Activated CD4-positive, alpha-beta T cell treated with anti-CD3 and anti-CD28 coated beads, Interleukin-10, Interleukin-2, amounts not matched to agents 100 ng/mL and 50 ng/mL, durations not matched to agents 16 hours and 8 hours (primary cell): ENCODE results near the gene GRIK4.

ENCODE experiments used
- DNase-seq: peaks from one replicate; pipeline ENCODE4 v3.0.0-alpha.2; 2020

Gene GRIK4

DNA sequence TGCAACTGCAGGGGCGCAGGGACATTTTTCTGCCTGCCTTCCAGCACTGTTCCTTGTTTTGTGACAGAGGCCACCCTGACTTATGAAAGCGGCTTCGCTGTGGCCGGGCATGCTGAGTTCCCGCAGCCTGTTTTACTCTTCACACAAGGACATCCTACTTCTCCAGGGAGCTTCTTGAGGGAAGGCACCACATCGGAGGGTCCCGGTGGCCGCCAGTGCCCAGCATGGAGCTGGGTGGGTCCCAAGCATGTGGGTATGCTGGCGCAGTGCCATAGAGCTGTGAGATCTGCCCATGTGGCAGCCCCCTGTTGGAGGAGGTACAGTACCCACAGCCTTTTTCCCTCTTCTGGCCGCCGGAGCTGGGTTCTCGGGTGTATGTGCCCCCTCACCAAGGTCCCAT lies 136.1 kb downstream of the GRIK4 start:
- no peak for DNase-seq

DNA sequence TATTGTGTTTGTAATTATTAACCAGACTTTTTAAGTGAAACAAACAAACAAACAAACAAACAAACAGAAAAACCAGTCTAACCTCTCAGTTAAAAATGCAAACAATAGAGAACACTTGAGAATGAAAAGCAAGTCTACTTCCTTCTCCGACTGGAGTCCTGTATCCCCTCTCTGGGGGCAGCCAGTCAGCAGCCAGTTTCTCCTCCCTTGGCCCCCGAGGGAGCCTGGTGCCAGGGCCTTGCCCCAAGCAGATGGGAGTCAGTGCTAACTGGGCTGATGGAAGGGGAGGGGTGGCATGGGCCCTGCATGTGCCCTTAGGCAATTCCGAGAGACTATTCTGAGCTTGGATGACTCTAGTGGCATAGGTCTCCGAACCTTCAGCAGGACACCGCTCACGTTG lies 137.2 kb downstream of the GRIK4 start:
- DNase-seq: no peak

DNA sequence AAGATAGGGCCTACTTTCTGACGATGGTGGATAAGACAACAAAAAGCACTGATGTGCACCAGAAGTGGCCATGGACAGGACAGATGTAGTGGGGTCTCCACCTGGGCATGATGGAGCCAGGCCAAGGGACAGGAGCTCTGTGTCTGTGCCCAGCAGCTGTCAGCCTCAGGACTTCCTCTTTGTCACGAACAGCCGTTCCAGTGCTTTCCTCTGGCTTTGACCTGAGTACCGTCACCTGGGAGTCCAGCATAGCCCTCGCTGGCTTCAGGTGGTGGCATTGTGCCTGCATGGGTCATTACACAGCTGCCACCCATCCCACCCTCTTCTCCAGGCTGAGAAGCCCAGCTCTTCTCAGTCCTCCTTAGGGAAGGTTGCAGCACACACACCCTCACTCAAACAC lies 137.8 kb downstream of the GRIK4 start:
- no peak for DNase-seq

DNA sequence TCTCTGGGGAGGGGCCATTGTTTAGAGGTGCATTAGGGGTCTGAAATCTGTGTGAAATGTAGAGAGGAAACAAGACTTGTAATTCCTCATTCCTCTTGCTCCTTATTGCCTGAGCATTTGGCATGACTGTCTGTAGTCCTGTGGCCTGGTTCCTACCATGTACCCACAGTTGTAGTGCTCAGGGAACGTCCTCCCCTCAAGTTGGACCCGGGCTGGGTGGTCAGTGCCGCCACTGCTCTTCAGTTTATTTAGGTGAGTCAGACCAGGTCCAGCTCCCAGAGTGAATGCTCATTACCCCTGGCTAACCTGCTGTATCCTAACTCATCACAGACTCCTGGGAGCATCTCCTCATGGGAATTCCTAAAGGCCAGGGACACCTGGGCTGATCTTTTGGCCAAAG lies 139.8 kb downstream of the GRIK4 start:
- DNase-seq: no peak

DNA sequence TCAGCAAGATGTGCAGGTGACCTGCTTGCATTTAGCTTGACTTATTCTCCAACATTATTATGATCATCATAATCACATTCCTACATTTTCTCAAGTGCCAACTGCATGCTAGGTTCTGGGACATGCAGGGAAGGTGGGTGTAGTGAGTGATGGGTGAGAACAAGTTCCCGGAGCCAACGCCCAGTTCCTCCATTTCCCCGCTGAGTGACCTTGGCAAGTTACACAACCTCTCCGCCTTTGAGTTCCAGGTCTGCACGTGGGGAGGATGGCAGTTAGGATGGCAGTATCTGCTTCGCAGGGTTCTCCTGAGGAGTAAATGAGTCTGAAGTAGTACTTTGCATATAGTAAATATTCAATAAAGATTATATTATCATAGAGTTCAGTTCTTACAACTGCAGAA lies 140.3 kb downstream of the GRIK4 start:
- no peak for DNase-seq

DNA sequence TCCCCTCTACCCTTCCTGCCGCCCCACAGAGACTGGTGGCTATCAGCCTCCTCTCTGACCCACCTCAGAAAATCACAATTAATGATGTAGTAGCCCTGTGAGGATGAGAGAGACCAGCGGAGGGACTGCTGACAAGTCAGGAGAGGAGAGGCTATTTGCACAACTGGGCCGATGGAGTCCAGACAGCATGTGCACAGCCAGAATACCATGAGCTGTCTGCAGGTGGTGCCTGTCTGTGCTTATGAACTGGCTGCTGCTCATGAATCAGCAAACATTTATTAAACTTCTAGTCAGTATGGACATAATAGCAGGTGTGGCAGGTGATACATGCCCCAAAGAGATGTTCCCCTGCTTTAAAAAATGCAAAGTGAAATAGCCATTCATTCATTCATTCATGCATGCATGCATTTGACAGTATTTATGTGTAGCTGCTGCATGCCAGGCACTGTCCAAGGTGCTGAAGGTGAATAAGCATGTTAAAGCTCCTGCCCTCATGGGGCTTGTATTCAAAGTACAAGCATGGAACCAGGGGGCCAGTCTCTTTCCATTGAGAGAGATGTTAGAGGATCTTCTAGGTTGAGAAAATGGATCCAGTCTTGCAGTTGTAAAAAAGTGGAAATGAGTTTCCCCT lies 141.3 kb downstream of the GRIK4 start:
- DNase-seq: peak; percentile 13

DNA sequence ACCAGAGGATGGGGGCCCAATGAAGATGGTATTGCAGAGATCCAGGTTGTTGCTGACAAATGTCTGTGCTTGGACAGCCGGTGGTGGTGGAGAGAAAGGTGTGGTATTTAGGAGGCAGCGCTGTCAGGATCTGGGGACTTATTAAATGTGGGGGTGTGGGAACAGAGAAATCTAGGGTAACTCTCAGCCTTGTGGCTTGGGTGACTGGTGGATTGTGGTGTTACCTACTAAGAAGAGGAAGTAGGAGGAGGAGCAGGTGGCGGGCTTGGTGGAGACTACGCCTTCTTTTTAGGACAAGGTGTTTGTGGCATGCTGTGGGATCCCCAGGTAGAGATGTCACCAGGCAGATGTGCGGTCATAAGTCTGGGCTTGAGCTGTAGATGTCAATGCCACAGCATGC lies 144.0 kb downstream of the GRIK4 start:
- DNase-seq: no peak

DNA sequence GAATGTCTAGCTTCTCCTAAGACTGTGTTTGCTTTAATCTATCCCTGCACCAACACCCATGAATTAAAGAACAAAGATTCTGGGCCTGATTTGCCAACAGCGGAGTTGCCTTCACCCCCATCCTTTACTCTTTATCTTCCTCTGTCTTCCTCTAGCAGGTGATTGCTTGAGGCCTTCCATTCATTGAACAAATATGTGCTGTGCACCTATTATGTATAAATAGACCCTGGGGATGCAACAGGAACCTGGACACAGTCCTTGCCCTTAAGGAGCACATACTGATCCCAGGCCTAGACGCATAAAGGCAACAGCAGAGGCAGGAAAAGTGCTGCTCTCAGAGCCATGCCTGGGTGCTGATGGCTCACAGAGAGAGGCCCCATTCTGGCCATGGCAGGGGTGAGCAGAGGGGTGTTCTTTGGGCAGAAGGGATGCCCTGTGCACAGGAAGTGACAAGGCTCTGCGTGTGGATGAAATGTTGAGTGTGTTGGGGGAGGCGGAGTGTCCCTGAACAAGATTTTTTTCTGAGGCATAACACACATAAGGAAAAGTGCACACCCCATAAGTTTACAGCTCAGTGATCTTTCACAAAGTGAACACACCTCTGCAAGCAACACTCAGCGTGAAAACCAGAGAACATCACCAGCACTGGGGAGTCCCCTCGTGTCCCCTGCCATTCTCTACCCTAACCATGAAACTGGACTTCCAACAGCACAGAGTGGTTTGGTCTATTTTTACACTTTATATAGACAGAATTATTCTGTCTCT lies 145.9 kb downstream of the GRIK4 start:
- no peak for DNase-seq

DNA sequence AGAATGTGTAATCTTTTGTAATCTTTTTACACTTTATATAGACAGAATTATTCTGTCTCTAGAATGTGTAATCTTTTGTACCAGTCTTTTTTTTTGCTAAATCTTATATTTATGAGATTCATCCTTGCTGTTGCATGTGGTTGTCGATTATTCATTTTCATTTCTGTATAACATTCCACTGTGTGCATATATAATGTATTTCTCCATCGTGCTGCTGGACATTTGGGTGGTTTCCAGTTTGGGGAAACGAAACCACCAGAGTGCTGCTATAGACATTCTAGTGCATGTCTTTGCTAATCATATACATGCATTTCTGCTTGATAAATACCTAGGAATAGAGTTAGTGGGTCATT lies 146.5 kb downstream of the GRIK4 start:
- DNase-seq: no peak

DNA sequence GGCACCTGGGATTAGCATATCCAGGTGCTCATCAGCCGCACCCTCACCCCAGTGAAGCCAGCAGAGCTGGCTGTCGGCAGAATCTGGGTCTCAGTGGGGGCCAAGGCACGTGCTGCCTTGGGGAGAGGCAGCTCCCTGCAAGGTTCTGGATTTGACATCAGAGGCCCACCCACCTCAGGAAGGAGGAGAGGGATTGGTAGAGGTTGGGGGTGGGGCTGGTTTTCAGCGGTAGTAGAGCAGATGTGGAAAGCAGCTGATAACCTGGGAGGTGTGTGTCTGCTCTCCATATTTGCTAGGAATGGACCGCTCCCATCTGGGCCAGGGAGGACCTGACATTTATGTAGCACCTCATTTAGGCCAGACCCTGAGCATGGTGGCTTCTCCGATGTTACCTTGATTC lies 147.5 kb downstream of the GRIK4 start:
- no peak for DNase-seq

DNA sequence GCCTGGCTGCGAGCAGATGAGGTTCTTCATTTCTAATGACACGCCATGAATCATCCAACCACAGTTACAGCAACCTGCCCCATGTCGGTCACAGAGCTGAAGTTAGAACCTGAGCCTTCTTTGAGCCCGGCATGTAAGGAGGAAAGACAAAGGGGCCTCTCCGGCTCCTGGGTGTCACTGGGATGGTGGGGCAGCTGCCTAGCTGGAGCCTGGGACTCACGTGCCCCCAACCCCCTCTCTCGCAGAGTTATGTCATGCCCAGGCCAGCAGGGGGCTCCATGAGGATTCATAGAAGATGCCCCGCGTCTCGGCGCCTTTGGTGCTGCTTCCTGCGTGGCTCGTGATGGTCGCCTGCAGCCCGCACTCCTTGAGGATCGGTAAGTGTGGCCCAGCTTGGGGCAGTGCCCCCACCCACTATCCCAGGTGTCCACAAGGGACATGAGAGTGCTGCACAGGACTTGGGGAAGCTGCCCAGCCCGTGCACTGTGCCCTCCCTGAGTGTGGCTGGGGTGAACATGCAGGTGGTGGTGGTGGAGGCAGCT lies 148.5 kb downstream of the GRIK4 start:
- peak; percentile 25 for DNase-seq

DNA sequence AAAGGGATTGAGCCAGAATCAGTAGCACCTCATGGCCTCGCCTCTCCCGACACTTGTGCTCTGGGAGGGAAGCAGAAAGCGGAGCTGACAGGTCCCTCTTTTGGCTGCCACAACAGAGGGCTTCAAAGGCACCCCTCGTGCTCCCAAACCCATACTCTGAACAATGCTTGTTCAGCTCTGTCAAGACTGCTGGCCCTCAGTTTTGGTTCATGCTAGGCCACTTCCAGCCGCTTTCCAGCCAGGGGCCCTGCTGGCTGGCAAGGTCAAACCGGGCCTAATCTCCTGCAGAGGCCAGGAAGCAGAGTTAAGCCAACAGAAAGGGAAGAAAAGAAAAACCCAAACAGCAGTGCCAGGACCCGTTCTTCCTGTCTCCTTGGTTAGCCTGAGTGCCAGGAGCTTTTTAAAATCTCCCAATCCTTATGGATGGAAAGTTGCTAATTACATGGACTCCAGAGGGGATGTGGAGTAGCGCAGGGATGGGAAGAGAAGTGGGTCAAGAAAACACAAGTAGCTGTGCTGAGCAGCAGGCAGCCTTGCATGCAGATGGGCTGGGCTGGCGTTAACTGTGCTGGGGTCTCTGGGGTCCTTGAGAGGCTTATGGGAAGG lies 150.6 kb downstream of the GRIK4 start:
- DNase-seq: no peak

DNA sequence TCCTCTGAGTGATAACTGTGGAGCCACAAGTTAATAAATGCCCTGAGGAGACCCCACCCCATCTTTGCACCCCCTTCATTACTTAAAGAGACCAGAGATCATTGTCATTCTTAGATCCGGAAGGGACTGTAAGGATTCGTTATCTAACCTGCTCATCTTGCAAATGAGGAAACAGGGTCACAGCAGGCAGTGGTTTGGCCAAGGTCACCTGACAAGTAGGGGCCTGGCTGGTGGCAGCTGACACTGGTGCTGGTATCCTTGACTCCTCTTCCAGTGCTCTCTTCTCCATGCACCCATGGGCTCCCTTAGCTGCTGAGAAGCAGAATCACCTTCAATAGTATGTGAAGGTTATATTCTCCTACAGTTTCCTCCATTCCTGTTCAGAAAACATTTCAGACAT lies 151.6 kb downstream of the GRIK4 start:
- no peak for DNase-seq

DNA sequence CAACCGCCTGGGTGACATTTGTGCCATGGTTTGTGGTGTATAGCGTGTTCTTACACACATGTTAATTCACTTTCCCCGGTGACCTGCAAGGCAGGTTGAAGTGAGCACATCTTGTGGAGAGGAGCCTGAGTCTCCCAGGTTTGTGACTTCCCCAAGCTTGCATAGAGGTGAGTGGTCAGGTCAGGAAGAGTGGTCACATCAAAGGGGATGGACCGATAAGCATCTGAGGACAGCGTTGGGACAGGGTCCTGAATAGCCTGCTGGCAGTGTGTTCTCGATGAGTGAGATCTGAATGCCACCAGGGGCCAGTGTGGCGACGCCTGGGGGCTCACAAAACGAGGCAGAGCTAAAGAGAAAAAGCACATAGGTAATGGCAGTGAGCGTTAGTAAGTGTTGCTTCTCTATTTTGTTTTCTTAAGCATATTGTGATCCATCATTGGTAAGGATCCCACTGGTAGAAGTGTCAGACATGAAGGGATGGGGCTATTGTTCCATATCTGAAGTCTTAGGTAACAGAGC lies 154.6 kb downstream of the GRIK4 start:
- no peak for DNase-seq

DNA sequence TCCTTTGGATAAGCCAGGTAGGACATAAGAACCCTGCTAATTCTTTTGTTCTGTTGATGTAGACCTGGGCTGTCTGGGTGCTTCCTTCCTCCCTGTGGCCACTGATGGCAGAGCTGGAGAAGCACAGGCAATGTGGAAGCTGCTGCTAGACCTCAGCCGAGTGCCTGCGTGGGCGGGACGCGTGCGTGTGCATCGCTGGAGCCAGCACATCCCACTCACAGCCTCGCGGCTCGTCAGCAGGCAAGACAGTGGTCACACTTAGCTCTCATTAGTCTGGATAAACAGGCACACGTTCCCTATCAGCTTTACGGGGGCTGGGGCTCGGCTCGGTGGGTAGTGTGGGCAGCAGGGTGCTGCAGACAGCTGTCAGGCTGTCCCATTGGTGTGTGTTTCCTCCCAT lies 155.7 kb downstream of the GRIK4 start:
- DNase-seq: no peak

DNA sequence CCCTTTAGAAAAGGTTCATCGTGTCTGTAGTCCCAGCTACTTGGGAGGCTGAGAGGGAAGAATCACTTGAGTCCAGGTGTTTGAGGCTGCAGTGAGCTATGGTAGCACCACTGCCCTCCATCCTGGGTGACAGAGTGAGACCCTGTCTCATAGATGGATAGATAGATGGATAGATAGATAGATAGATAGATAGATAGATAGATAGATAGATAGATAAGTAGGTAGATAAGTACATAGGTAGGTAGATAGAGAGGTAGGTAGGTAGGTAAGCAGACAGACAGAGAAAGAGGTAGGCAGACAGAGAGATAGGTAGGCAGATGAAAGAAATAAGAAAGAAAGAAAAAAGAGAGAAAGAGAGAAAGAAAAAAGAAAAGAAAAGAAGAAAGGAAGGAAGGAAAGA lies 156.4 kb downstream of the GRIK4 start:
- no peak for DNase-seq

DNA sequence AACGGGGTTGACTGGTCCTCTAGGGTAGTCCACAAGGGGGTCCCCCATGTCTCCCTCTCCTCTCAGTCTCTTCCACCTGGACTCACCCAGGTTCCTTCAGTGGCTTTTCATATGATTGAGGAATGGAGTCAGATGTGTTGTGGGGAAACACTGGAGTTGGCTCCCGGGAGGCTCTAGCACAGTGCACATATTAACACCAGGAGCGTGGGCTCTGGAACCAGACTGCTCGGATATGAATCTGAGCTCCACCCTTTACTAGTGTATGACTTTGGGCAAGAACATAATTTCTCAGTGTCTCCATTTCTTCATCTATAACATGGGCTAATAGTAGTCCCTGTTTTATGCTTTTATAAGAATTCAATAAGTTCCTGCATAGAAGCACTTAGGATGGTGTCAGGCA lies 157.0 kb downstream of the GRIK4 start:
- no peak for DNase-seq

DNA sequence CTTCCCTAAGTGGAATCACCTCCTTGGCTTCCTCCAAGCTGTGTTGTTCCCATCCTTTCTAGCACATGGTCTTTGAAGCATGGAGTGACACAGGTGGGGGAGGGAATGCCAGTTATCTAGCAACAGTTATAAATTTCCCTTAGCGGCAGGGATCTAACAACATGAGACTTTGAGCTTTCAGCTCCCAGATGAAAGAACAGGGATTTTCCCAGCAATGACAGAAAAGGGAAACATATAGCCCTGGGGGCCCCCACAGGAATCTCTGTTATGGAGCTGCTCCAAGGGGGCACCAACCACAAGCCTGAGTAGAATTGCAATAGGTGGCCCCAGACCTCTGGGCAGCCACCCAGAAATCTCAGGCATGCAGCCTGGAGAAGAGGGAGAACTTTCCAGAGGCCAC lies 163.0 kb downstream of the GRIK4 start:
- no peak for DNase-seq

DNA sequence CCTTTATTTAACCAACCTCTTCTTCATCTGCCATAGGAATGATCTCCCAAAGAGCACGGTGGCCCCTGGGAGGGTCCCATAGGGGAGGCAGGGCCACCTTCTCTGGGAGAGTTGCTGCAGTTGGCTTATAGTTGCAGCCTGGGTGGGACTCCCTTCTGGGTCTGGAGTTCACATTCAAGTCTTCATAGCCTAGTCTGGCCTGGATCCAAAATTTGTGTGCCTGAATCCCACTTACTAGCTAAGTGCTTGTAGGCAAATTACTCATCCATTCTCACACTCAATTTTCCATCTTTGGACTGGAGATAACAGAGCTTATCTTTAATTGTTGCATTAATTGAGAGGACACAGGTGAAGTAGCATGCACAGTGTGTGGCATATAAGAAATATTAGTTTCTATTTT lies 163.6 kb downstream of the GRIK4 start:
- DNase-seq: no peak

DNA sequence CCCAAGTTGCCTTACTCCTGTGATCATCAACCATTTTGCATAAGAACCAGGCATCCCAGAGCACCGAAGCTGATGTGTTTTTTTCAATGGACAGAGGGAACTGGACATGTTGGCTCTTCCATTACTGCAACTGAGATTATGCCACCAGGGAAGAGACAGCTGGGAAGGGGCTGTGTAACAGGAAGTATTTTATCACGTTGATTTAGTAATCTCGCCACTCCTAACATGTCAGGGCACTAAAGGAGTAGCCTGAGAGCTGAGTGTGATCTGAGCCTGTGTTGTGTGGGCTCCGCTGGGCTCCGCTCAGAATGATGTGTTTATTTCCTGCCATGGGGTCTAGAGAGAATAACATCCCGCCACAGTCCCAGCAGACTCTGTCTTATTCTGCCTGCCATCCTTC lies 165.4 kb downstream of the GRIK4 start:
- no peak for DNase-seq

DNA sequence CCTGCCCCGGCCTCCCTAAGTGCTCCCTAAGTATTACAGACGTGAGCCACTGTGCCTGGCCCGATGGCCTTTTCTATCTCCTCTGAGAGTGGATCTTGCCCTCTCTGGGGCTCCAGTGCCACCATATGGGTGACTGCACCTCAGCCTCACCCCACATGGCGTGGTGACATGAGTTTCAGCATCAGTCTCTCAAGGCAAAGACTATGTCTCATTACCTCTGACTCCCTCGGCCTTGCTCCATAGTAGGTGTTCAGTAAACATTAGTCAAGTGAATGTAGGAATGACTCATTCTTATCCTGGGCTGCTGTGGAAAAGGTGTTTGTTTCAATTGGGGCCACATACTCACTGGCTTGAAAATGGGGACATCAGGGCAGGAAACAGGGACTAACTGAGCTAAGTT lies 168.8 kb downstream of the GRIK4 start:
- DNase-seq: no peak

DNA sequence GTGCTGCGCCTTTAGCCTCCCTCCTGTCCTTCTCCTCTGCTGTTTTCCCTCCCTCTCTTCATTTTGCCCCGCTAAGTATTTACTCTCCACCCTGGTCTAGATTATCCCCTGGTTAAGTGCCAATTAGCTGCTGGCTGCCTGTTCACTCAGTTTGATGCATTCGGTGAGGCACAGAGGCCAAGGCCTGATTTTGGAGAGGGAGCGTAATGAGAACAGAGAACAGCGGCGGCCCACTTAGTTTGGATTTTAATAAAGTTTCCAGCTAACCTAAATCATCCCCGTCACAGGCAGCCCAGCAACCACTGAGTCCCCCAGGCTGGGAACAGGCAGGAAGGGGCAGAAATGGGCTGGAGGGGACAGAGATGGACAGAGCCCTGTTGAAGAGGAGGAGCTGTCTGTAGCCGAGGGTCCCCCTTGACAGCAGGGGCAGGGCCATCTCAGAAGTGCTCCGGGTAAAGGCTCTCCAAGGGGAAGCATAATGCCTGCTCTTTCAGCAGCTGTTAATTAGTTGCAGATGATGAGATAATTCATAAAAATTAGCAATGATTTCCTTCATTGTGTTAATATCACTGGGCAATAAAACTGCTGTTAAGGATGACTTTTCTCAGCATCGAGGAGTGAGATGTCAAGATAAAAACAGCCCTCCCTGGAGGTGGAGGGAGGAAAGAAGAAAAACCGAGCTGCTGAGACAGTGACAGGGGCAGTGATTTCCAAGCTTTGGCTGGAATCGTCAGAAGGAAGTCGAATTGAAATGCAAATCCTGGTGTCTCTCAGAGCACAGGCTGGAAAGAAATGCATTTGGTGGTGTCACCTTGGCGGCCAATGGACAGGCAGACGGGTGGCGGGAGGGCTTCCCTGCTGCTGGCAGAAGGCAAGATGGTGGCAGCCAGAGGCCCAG lies 170.1 kb downstream of the GRIK4 start:
- no peak for DNase-seq

DNA sequence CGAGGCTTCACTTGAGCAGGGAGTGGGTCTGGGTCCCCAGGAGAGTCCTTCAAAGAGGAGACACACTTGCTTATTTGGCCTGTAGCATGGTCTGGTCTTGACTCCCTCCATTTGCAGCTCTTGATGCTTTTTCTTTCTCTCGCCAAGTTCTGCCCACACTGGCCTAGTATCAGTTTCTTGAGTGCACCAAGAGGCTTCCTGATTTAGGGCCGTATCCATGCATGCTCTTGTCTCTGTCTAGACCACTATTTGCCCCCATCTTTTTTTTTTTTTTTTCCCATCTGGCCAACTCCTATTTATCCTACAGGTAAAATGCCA lies 170.7 kb downstream of the GRIK4 start:
- no peak for DNase-seq
